ACC112 (cell line): Measurements from ENCODE around the gene IGSF21.

Experiments
- H2AFZ ChIP-seq: fragments of 200-600 bp; sonication (generic); one replicate; pipeline ENCODE4 v1.6.0; 2017; ENCODE audit warnings: antibody characterized with exemption, low read length; ENCODE audit not compliant: unreplicated experiment
- H3K27ac ChIP-seq: fragments of 200-600 bp; sonication (generic); 2 replicates; pipeline ENCODE4 v1.5.1; 2014; ENCODE audit warnings: low read depth, mild to moderate bottlenecking, antibody characterized with exemption, low read length, moderate library complexity
- H3K27me3 ChIP-seq: fragments of 200-600 bp; sonication (generic); 2 replicates; pipeline ENCODE4 v1.6.1; 2014; ENCODE audit warnings: mild to moderate bottlenecking, antibody characterized with exemption, low read length, moderate library complexity, mixed read lengths; ENCODE audit not compliant: insufficient read depth
- H3K36me3 ChIP-seq: fragments of 200-600 bp; sonication (generic); 2 replicates; pipeline ENCODE4 v1.6.1; 2016; ENCODE audit warnings: mild to moderate bottlenecking, antibody characterized with exemption, low read length, moderate library complexity, mixed read lengths; ENCODE audit not compliant: insufficient read depth
- H3K4me1 ChIP-seq: fragments of 200-600 bp; sonication (generic); one replicate; pipeline ENCODE4 v1.6.1; 2016; ENCODE audit warnings: low read length, mixed read lengths; ENCODE audit not compliant: insufficient read depth, unreplicated experiment, control insufficient read depth
- H3K4me3 ChIP-seq: fragments of 200-600 bp; sonication (generic); 2 replicates; pipeline ENCODE4 v1.5.1; 2014; ENCODE audit warnings: mild to moderate bottlenecking, low read depth, low read length
- H3K79me2 ChIP-seq: fragments of 200-600 bp; sonication (generic); one replicate; pipeline ENCODE4 v1.6.0; 2016; ENCODE audit warnings: low read length; ENCODE audit not compliant: control insufficient read depth, unreplicated experiment, insufficient read depth

Gene IGSF21

DNA sequence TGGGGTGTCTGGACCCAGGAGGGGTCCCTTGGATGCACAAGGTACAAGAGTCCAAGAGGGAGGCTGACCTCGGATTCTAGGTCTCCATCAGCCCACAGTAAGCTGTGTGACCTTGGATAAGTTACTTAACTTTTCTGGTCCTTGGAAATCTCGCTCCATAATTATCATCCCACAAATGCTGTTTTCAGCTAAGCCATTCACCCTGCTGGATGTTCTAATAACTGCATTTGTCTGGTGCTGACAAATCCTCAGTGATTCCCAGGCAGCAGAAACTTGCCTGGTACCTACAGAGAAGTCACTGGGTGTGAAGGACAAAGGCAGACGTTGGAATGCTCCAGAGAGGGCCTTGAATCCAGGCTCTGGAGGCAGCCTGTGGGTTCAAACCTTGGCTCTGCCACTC, 89.7 kb downstream of the IGSF21 start:
- Histone ChIP-seq H3K4me1 (no peaks in the 10 kb centered on the region), H3K4me3 (no peak overlapping the region), H3K36me3 (no peaks in the 10 kb centered on the region), H3K27me3 (peaks cover 8% of the 10 kb centered on the region; the same call in 1 of the 2 replicates), H3K27ac (no peak overlapping the region), H2AFZ (no peak overlapping the region), H3K79me2 (no peaks in the 10 kb centered on the region)

DNA sequence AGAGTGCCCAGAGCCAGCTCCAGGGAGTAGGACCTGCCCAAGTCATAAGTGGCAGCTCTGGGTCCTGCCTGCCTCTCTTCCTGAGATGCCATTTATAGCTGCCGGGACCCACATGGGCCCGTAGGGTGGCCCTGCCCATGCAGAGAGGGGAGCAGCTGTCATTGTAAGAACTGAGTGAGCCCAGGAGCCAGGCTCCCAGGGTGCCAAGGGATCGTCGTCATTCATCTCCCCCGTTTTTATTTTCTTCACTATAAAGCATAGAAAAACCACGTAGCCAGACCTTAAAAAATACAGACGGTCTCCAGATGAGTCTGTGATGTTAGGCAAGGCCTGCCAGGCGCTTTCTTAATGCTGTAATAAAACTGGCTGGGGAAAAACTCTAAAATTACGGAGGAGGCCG, 90.7 kb downstream of the IGSF21 start:
- Histone ChIP-seq H3K79me2 (no peaks in the 10 kb centered on the region), H3K4me3 (no peak overlapping the region), H3K4me1 (no peaks in the 10 kb centered on the region), H3K27ac (no peak overlapping the region), H3K27me3 (peaks cover 8% of the 10 kb centered on the region; the same call in 1 of the 2 replicates), H2AFZ (no peak overlapping the region), H3K36me3 (no peaks in the 10 kb centered on the region)

DNA sequence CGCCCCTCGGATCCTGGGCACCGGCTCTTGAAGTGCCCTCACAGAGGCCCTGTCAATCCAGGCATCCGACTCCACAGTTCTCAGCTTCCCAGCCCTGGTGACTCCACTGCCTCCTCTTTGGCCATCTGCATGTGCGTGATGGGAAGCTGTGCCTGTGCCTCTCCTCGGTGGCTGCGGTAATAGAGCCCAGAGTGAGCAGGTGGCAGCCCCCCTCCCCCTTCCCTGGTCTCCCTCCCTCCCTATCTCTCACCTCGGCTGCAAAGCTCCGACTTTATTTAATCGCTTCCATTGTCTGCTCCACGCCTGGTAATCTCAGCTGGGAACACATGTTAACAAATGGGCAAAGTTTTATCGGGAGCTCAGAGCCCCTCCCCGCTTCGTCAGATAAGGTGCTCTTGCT, 91.9 kb downstream of the IGSF21 start:
- H2AFZ ChIP-seq = no peak overlapping the region
- no peak overlapping the region for H3K27ac ChIP-seq
- no peak overlapping the region for H3K4me3 ChIP-seq
- H3K4me1 ChIP-seq = no peaks in the 10 kb centered on the region
- H3K79me2 ChIP-seq = no peaks in the 10 kb centered on the region
- H3K27me3 ChIP-seq = peaks cover 8% of the 10 kb centered on the region; the same call in 1 of the 2 replicates
- H3K36me3 ChIP-seq = no peaks in the 10 kb centered on the region

DNA sequence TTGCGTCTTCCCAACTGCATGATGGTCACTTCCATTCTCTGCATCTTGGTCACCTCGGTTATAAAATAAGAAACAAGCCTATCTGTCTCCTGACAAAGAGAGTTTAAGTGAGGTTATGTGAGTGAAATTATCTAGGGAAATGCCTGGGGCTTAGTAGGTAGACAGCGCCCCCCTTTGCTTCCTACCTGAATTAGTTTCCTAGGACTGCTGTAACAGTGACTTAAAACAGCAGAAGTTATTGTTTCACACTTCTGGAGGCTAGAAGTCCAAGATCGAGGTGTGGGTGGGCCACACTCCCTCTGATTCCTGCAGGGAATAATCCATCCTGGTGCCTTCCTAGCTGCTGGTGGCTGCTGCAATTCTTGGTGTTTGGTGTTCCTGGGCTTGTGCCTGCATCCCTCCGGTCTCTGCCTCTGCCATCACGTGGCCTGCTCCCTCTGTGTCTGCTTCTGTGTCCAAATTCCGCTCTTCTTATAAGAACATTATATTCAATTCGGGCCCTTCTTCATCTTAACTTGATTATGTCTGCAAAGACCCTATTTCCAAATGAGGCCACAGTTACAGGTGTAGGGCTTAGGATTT, 92.6 kb downstream of the IGSF21 start:
- no peaks in the 10 kb centered on the region for H3K4me1 ChIP-seq
- peaks cover 8% of the 10 kb centered on the region; the same call in 1 of the 2 replicates for H3K27me3 ChIP-seq
- no peaks in the 10 kb centered on the region for H3K79me2 ChIP-seq
- H3K27ac ChIP-seq = no peak overlapping the region
- no peak overlapping the region for H2AFZ ChIP-seq
- no peak overlapping the region for H3K4me3 ChIP-seq
- no peaks in the 10 kb centered on the region for H3K36me3 ChIP-seq

DNA sequence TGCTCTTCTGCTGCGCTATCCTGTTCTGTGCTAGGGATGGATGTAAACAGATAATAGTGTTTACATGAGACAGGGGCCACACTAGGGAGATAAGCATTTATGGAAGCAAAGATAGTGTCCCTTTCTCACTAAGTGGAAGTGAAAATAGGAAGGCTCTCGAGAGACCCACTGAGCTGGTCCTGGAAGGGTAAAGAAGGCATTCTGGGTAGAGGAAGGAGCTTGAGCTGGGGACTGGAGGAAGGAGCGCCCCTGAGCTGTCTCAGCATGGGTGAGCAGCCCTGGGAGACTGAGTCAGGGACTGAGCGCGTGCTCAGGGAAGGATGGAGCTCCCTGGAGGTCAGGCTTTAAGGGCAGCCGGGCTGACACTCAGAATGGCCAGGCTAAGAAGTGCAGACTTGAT, 93.3 kb downstream of the IGSF21 start:
- Histone ChIP-seq H3K27ac (no peak overlapping the region), H2AFZ (no peak overlapping the region), H3K36me3 (no peaks in the 10 kb centered on the region), H3K4me3 (no peak overlapping the region), H3K79me2 (no peaks in the 10 kb centered on the region), H3K27me3 (peaks cover 8% of the 10 kb centered on the region; the same call in 1 of the 2 replicates), H3K4me1 (no peaks in the 10 kb centered on the region)

DNA sequence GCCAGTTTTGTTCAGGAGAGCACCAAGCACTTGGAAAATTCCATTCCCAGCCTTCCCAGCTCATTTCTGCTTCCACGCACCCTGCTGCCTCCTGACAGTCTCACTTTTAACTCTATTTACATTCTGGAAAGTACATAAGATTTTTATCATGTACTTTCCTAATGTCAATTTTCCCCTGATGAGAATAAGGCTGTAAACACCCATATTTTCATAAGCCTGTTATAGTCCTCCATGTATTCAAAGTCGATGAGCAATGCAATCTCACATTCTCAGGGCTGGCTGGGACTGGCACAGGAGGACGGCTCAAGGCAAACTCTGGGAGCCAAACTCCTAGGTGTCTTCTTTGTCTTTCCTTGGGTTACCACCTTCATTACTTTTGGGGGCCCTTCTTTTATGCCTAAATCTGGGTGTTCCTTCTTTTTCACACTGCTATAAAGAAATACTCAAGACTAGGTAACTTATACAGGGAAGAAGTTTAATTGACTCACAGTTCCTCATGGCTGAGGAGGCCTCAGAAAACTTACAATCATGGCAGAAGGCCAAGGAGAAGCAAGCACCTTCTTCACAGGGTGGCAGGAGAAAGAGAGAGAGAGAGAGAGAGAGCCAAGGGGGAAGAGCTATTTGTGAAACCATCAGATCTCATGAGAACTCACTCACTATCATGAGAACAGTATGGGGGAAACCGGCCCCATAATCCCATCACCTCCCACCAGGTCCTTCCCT, 94.6 kb downstream of the IGSF21 start:
- peaks cover 8% of the 10 kb centered on the region; the same call in 1 of the 2 replicates for H3K27me3 ChIP-seq
- no peaks in the 10 kb centered on the region for H3K4me1 ChIP-seq
- H3K79me2 ChIP-seq = no peaks in the 10 kb centered on the region
- no peak overlapping the region for H3K4me3 ChIP-seq
- no peaks in the 10 kb centered on the region for H3K36me3 ChIP-seq
- H2AFZ ChIP-seq = no peak overlapping the region
- H3K27ac ChIP-seq = no peak overlapping the region

DNA sequence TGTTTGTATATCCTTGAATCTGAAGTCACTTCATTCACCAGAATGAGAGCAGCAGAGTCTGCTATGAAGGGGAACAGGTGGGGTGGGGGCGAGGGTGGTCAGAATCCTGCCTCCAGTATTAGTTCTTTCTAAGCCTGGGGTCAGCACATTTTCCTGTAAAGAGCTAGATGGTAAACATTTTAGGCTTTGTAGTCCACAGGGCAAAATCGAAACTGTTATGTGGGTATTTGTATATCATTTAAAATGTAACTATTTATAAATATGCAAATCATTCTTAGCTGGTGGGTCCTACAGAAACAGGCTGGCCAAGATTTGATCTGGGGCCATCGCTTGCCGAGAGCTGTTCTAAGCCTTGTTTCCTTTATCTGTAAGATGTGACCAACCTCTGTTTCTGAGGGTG, 96.0 kb downstream of the IGSF21 start:
- Histone ChIP-seq H3K27me3 (peaks cover 4% of the 10 kb centered on the region; the same call in 1 of the 2 replicates), H3K36me3 (no peaks in the 10 kb centered on the region), H3K27ac (no peak overlapping the region), H2AFZ (no peak overlapping the region), H3K79me2 (no peaks in the 10 kb centered on the region), H3K4me1 (no peaks in the 10 kb centered on the region), H3K4me3 (no peak overlapping the region)

DNA sequence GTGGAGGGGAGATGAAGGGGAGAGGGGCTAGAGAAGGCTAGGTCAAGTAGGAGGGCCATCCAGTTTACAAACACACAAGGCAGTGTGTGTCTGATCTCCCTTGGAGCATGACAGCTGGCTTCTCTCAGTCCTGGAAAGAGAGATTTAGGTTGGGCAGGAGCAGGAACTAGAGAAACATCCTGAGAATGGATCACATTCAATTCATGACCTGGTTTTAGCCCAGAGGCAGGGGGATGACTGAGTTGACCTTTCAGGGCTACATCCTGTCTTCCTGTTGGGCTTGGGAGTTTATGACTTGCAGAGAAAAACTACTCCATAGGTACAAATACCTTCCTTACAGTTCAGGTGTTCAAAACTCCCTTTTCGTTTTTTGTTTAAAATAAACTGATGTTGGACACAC, 97.0 kb downstream of the IGSF21 start:
- H3K36me3 ChIP-seq = no peaks in the 10 kb centered on the region
- no peaks in the 10 kb centered on the region for H3K4me1 ChIP-seq
- H3K4me3 ChIP-seq = no peak overlapping the region
- no peak overlapping the region for H3K27ac ChIP-seq
- H2AFZ ChIP-seq = no peak overlapping the region
- H3K27me3 ChIP-seq = peaks cover 4% of the 10 kb centered on the region; the same call in 1 of the 2 replicates
- H3K79me2 ChIP-seq = no peaks in the 10 kb centered on the region

DNA sequence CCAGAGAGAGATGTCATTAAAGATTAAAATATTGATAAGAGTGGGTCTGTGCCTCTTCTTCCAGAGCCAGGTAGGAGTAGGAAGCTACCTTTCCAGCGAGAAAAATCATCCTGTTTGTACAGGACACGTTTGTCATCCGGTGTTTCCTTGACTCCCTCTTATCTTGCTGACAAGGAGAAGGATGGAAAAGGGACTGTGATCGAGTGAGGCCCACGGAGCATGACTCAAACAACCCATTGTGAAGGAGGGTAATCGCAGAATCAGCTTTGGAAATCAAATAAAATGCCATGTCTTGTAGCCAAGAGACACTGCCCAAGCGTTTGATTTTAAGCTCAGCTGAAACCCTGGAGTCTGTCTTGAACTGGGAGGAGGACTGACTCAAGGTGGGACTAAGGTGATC, 97.7 kb downstream of the IGSF21 start:
- Histone ChIP-seq H3K4me3 (no peak overlapping the region), H3K27ac (no peak overlapping the region), H3K27me3 (peaks cover 4% of the 10 kb centered on the region; the same call in 1 of the 2 replicates), H3K79me2 (no peaks in the 10 kb centered on the region), H2AFZ (no peak overlapping the region), H3K36me3 (no peaks in the 10 kb centered on the region), H3K4me1 (no peaks in the 10 kb centered on the region)

DNA sequence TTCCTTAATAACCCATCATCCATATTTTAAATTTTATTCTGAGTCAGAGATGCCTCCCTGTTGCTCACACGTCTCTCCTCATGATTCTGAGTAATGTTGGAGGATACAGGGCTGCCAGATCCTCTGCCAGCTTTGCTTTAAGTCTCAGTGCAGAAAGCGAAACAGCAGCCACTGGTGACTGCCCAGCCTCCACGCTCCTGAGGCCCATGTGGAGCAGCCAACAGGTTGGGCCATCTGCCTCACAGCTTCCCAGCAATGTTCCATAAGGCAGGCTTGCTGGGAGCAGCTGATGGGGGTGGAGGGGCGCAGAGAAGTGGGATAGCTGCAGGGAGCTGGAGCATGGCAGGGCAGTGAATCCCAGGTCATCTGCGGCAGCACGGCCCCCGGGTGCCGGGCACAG, 104.2 kb downstream of the IGSF21 start:
- Histone ChIP-seq H3K36me3 (no peaks in the 10 kb centered on the region), H3K79me2 (no peaks in the 10 kb centered on the region), H3K27ac (no peak overlapping the region), H3K27me3 (no peaks in the 10 kb centered on the region), H3K4me3 (no peak overlapping the region), H2AFZ (no peak overlapping the region), H3K4me1 (no peaks in the 10 kb centered on the region)

DNA sequence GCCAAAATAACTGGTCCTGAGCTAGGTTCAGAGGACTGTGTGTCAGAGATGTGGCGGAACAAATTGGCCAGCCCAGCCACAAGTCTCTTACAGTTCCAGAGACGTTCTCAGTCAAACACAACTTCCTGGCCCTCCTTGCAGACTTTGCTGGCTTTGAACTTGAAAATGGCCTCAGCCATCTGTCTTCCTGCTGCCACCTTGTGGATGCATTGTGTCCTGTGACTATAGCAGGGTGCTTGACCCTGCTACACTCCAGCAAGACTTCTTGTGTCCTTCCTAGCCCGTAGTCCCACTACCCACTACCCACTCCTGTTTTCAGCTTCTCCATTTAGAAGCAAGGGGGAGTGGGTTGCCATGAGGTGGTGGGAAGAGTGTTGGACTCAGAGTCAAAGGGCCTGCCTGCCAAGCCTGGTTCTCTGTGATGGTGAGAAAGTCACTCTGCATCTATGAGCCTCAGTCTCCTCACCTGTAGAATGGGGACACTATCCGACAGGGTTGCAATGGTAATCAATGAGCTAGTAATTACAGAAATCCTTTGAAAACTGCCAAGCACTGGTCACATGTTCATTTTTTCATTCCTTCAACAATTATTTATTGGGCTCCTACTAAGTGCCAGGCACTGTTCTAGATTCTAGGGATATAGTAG, 109.9 kb downstream of the IGSF21 start:
- Histone ChIP-seq H3K27ac (no peak overlapping the region), H3K36me3 (no peaks in the 10 kb centered on the region), H3K4me1 (no peaks in the 10 kb centered on the region), H3K79me2 (no peaks in the 10 kb centered on the region), H3K27me3 (no peaks in the 10 kb centered on the region), H3K4me3 (no peak overlapping the region), H2AFZ (no peak overlapping the region)
